GM23248 (cell line): Measurements from ENCODE around the gene CHI3L2.
"Not testable (repeated sequence)": the region's sequence is repeated elsewhere in the genome, so short reads cannot be mapped to it uniquely, and the experiment has no call there.

ENCODE experiments used
- EZH2 ChIP-seq: fragments of 200-600 bp; sonication (generic); IDR thresholded peaks from 2 replicates; pipeline ENCODE4 v1.6.1; 2018; ENCODE audit warnings: antibody characterized with exemption, mild to moderate bottlenecking; ENCODE audit not compliant: insufficient read depth, poor library complexity, severe bottlenecking
- EZH2phosphoT487 ChIP-seq: fragments of 200-600 bp; sonication (generic); IDR thresholded peaks from 2 replicates; pipeline ENCODE4 v1.6.1; 2018; ENCODE audit warnings: antibody characterized with exemption, moderate library complexity, mild to moderate bottlenecking, low read depth; ENCODE audit not compliant: insufficient read depth

GRCh38 chr1:111215285-111215684 lies 12.2 kb upstream of the CHI3L2 start:
- not testable (repeated sequence) for TF ChIP-seq EZH2phosphoT487, EZH2
